Measurements from ENCODE around the gene RPS15A.
"Not testable (repeated sequence)": the region's sequence is repeated elsewhere in the genome, so short reads cannot be mapped to it uniquely, and the experiment has no call there.

Gene RPS15A

GRCh38 chr16:18796377-18796776, 6.2 kb upstream of the RPS15A start:
- no peak for DNase-seq

- DNase-seq, result no peak
Measured at GRCh38 chr16:18792836-18793433, 2.8 kb upstream of the RPS15A start.

- DNase-seq, result no peak
Measured at GRCh38 chr16:18789515-18789849, 652 bp downstream of the RPS15A start.

GRCh38 chr16:18788828-18789514, 1.2 kb downstream of the RPS15A start:
- DNase-seq, result peak in 3 of 4 experiments; percentile 19 to 25 (median 24)

- no peak for DNase-seq
Measured at GRCh38 chr16:18784917-18785623, 5.1 kb downstream of the RPS15A start.

- DNase-seq, result no peak
Measured at GRCh38 chr16:18783430-18784341, 6.4 kb downstream of the RPS15A start.

GRCh38 chr16:18782697-18783429, 7.3 kb downstream of the RPS15A start:
- DNase-seq, result no peak

GRCh38 chr16:18781232-18781631, 8.9 kb downstream of the RPS15A start:
- DNase-seq, result not testable (repeated sequence)

- not testable (repeated sequence) for DNase-seq
Measured at GRCh38 chr16:18780460-18781026, 9.6 kb downstream of the RPS15A start.

GRCh38 chr16:18777664-18778063, 12.5 kb downstream of the RPS15A start:
- DNase-seq, result not testable (repeated sequence)

- DNase-seq, result not testable (repeated sequence)
Measured at GRCh38 chr16:18776334-18776733, 13.8 kb downstream of the RPS15A start.

GRCh38 chr16:18774651-18775050, 15.5 kb downstream of the RPS15A start:
- DNase-seq, result peak; percentile 30 to 71 (median 60)

GRCh38 chr16:18772171-18772570, 18.0 kb downstream of the RPS15A start:
- DNase-seq, result not testable (repeated sequence)

- DNase-seq, result not testable (repeated sequence)
Measured at GRCh38 chr16:18770336-18770962, 19.7 kb downstream of the RPS15A start.

- not testable (repeated sequence) for DNase-seq
Measured at GRCh38 chr16:18767217-18767616, 22.9 kb downstream of the RPS15A start.

- not testable (repeated sequence) for DNase-seq
Measured at GRCh38 chr16:18762713-18763112, 27.4 kb downstream of the RPS15A start.

GRCh38 chr16:18759598-18760520, 30.3 kb downstream of the RPS15A start:
- peak in 3 of 4 experiments; percentile 3 to 20 (median 4) for DNase-seq

- DNase-seq, result not testable (repeated sequence)
Measured at GRCh38 chr16:18757960-18758660, 32.0 kb downstream of the RPS15A start.

GRCh38 chr16:18756639-18757038, 33.5 kb downstream of the RPS15A start:
- not testable (repeated sequence) for DNase-seq

Data from suppressor macrophage (primary cell).